NCI-H1930 (cell line): ENCODE data around the gene ZNF134.

ENCODE experiments used
- DNase-seq, 2 experiments: peaks; one replicate each; lab custom pipeline; 2025; lab: John Stamatoyannopoulos, UW

ZNF134 gene

GRCh38 chr19:57641715-57642234, 27.7 kb downstream of the ZNF134 start:
- no peak for DNase-seq

DNA sequence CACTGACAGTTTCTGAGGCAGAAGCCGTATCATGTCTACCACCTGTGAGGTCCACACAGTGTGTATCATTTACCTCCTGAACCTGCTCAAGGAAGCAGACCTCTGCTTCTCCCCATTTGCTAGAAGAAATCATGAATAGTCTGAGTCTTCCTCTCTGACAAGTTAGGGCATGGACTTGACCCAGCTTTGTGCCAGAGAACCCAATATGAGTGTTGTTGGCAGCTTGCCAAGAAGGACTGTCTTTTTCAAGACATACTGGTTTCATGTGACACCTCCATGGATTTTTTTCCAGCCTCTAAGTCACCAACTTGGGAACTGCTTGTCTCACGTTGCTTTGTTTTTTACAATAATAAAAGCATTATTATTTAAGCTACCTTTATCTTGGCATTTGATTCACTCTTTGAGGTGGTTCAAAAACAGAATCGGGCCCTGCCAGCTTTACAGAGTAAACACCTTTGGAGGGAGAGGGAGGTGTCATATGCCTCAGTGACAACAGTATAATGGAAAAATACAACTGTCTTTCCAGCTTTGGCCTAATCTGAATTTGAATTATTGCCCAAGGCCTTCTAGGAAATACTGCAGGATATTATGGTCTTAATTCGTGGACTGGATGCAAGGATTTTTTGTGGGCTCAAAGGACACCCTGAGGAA, 28.5 kb downstream of the ZNF134 start:
- DNase-seq, result no peak

DNA sequence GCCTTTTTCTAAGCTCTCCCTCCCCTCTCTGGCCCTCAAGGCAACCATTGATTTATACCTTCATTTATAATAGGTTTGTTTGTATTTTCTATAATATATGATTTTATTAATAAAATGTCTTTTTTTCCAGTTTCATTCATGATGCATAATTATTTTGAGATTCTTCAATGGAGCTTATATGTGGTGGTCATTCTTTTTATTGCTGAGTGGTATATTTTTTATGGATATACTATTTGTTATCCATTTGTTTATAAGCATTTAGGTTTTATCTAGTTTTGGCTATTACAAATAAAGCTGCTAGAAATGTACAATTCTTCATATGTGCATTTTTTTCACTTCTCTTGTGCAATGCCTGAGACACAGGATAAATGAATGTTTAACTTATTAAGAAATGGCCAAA, 29.7 kb downstream of the ZNF134 start:
- DNase-seq, result no peak

GRCh38 chr19:57648331-57649003, 34.4 kb downstream of the ZNF134 start:
- DNase-seq, result no peak

DNA sequence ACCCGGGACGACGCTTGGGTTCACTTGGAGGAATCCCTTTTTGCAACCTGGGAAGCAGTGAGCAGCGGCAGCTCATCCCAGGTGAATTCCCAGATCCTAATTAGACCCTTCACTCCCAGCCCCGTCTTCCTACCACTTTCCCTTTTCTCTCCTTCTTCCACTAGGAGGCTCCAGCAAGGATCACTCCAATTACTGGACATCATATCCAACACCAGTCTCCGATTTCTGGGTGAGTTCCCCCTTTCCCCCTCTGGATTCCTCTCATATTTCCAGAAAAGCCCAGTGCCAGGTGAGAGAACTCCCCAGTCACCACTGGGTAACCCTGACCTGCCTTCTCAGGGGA, 37.6 kb downstream of the ZNF134 start:
- DNase-seq, result no peak

- DNase-seq, result no peak
Measured at GRCh38 chr19:57653689-57654088, 39.6 kb downstream of the ZNF134 start.

DNA sequence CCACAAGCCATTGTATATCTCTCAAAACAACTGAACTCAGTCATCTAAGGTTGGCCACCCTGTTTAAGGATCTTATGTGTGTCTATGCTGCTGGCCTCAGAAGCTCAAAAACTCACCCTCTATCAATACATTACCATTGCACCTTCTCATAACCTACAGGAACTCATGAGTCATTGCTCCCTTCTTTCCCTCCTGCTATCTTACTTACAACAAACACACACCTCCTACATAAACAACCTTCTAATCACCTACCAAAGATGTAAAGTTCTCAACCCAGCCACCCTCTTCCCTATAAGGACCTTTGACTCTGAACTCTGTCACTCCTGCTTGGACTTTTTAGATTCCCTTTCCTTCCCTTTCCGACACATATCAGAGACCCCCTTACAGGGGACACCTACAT, 41.4 kb downstream of the ZNF134 start:
- DNase-seq, result no peak

- DNase-seq, result no peak
Measured at GRCh38 chr19:57656346-57656745, 42.3 kb downstream of the ZNF134 start.

DNA sequence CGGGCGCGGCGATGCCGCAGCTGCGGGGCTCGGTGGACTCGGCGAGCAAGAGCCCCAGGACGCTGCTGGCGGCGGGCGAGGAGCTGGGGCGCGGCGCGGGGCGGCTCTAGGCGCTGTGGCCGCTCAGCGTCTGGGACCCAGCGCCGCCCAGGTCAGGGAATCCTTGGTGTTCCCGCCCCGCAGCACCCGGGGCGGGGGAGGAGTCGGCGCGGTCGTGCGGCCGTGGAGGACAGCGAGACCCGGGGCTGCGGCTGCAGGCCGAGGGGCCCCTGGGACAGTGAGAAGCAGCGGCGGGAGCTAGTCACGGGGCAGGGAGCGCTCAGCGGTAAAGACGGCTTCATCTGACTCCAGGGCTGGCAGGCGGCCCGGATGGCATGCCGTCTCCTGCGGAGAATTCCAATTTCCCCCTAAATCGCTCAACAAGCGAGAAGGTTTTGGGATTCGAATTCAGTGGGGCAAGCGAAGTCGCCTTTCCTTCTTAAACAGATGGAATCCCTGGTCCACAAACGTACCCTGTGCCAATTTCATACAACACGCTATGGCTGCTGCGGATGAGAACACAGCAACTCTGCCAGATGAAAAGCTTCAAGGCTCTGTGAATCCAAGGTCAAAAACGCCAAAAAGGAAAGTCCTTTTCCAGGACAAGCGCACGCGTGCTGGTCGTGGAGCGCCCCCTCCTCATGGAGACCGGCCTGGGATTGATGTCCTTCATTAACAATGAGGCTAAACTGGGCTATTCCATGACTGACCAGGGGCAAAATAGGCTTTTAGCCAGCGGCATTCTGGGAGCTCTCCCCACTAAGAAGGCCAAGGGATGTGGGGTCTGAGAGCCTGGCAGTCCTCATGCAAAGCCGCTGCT, 50.5 kb downstream of the ZNF134 start:
- peak; percentile 44 to 67 for DNase-seq

- DNase-seq, result no peak
Measured at GRCh38 chr19:57665261-57665806, 51.3 kb downstream of the ZNF134 start.

DNA sequence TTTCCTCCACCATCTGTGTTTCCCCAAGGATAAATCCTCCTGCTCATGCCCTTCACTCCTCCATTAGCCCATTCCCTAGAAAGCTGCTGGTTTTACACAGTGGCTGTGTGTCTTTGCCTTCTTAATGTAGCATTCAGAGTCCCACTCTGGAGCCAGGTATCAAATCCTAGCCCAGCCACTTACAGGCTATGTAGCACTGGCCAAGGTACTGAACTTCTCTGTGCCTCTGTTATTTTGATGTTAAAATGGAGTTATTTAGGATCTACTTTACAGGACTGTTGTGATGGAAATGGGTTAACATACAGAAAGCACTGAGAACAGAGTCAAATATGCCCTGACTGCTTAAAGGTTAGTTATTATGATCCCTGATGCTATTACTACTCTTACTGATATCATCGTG, 53.2 kb downstream of the ZNF134 start:
- no peak for DNase-seq

- no peak for DNase-seq
Measured at GRCh38 chr19:57668635-57669034, 54.6 kb downstream of the ZNF134 start, which contains the start of gene ZSCAN4. ZSCAN4 (plus strand) TSS chr19:57668935; CDS start chr19:57676146, 7,211 bp downstream.

DNA sequence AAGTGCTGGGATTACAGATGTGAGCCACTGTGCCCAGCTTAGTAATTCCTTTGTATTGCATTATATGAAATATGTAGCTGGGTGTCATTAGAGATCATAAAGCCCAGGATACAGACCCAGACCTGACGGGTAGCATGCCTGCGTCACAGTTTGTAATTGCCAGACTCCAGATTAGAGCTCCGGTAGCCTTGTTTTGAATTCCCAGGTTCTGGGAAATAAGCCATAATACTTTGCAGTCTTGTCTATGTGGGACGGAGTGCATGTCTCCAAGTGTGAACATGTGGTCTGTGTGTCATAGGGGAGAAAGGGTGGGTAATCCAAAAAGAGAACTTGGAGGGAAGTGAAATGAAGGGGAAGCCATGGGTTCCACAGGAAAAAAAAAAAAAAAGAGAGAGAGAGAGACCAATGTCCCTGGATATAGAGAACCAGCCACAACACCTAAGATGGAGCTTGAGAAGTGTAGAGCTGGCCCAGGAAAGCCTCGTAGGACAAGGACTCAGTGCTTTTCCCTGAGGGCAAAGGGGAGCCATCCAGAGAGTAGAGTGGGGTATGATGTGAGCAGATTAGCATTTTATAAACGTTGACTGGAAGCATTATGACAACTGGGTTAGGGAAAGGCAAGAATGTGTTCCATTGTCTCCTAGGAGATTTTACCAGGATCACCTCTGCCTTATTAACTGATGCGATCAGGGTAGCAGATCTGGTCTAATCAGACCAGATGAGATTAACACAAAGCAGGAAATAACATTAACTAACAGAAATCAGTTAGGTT, 57.3 kb downstream of the ZNF134 start:
- DNase-seq, result no peak

GRCh38 chr19:57672466-57672865, 58.4 kb downstream of the ZNF134 start:
- DNase-seq, result no peak
